Choroid plexus epithelial cell (primary cell): ENCODE data around the gene ZNF264.

Experiments
- DNase-seq: peaks from one replicate; pipeline ENCODE4 v3.0.0-alpha.2; 2010; ENCODE audit warnings: low read depth
- H3K4me3 ChIP-seq: 2 replicates; pipeline ENCODE4 v1.5.1; 2011; ENCODE audit warnings: low read depth, mild to moderate bottlenecking, control low read depth, low read length, moderate library complexity
- TF ChIP-seq, protein P1 (sequence below): conservative IDR thresholded peaks from 2 replicates; pipeline ENCODE4 v1.5.1; 2011; ENCODE audit warnings: low read depth, mild to moderate bottlenecking, control low read depth, inconsistent platforms, low read length, moderate library complexity

Gene ZNF264

GRCh38 chr19:57263244-57263741 is 72.0 kb downstream of the ZNF264 start:
- TF ChIP-seq, protein P1, sequence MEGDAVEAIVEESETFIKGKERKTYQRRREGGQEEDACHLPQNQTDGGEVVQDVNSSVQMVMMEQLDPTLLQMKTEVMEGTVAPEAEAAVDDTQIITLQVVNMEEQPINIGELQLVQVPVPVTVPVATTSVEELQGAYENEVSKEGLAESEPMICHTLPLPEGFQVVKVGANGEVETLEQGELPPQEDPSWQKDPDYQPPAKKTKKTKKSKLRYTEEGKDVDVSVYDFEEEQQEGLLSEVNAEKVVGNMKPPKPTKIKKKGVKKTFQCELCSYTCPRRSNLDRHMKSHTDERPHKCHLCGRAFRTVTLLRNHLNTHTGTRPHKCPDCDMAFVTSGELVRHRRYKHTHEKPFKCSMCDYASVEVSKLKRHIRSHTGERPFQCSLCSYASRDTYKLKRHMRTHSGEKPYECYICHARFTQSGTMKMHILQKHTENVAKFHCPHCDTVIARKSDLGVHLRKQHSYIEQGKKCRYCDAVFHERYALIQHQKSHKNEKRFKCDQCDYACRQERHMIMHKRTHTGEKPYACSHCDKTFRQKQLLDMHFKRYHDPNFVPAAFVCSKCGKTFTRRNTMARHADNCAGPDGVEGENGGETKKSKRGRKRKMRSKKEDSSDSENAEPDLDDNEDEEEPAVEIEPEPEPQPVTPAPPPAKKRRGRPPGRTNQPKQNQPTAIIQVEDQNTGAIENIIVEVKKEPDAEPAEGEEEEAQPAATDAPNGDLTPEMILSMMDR = no peak
- DNase-seq = no peak
- no peak overlapping the region for H3K4me3 ChIP-seq

GRCh38 chr19:57267291-57267690 is 76.0 kb downstream of the ZNF264 start:
- TF ChIP-seq, protein P1 = no peak
- no peak for DNase-seq
- no peak overlapping the region for H3K4me3 ChIP-seq

GRCh38 chr19:57269515-57270250 is 78.4 kb downstream of the ZNF264 start:
- TF ChIP-seq, protein P1 = no peak
- H3K4me3 ChIP-seq = no peak overlapping the region

GRCh38 chr19:57271280-57271679 is 80.0 kb downstream of the ZNF264 start:
- H3K4me3 ChIP-seq = no peak overlapping the region
- TF ChIP-seq, protein P1 = no peak
- no peak for DNase-seq

More at GRCh38 chr19:57269515-57270250, 78.4 kb downstream of the ZNF264 start:
- DNase-seq = peak; percentile 85
